ENCODE measurements around the gene ITGA11. TPM values are rescaled to one million over a fixed set of nuclear protein-coding genes. Genes with fewer than 3 reads are reported as not detected.

Gene ITGA11
- total and polyA plus RNA-seq, 2 of the 13 experiments (the other 11 are each of a cell fraction or from before 2014, with no cell fraction given): not detected

GRCh38 chr15:68371851-68372250 is 60.1 kb downstream of the ITGA11 start:
- Histone ChIP-seq H4K20me1 (ENCODE audit: insufficient read depth, low read length) (no peaks in the 10 kb centered on the region), H3K4me3 (replicated peaks in 1 of 3; ENCODE audit: insufficient read depth in 1 of 3, low read depth in 2 of 3, low read length in 3 of 3) (no peak overlapping the region), H3K9me3 (ENCODE audit: low read length) (no peaks in the 10 kb centered on the region), H3K36me3 (replicated peaks in 1 of 2; ENCODE audit: control insufficient read depth in 1 of 2, insufficient read depth in 2 of 2, low read length in 2 of 2) (no peaks in the 10 kb centered on the region), H3K27me3 (ENCODE audit: control insufficient read depth in 1 of 2, insufficient read depth in 2 of 2, low read length in 2 of 2) (peaks cover 1 to 8% of the 10 kb centered on the region in 2 experiments; a peak in 2 of 5 replicates), H3K79me2 (ENCODE audit: insufficient read depth, low read length) (no peaks in the 10 kb centered on the region), H3K27ac (ENCODE audit: extremely low read length, insufficient read depth, low read length) (no peak overlapping the region), H2AFZ (ENCODE audit: low read length) (no peak overlapping the region), H3K4me1 (ENCODE audit: insufficient read depth, low read length) (no peaks in the 10 kb centered on the region), H3K9ac (ENCODE audit: insufficient read depth, low read depth, low read length) (no peak overlapping the region), H3K4me2 (ENCODE audit: low read depth, low read length) (no peak overlapping the region)
- ChIA-PET POLR2A (no interaction called here), CTCF (ENCODE audit: low intra/inter-chr PET ratio, low total read pairs) (interaction anchor here (1.2 to 1.4 kb wide), 2 partner anchors 65 to 119 kb away, joined by 4 to 9 read pairs; no protein-coding TSS in a partner anchor)
- in situ Hi-C loops (cut with HindIII; ENCODE audit: extremely low pct_ligation_motif_present, low pct_unique_long_range_greater_than_20kb) (loop anchor here (5.0 kb wide), 1 partner anchor 65 kb away; no protein-coding TSS in a partner anchor), intact Hi-C loops (cut with micrococcal nuclease; ENCODE audit: unreplicated experiment) (no loop called here)
- no peak for FAIRE-seq
- TF ChIP-seq ZNF562 (CRISPR knock-in tag; IDR thresholded peaks at IDR 0.05; ENCODE audit: borderline replicate concordance) (no peak), NPAS2 (CRISPR knock-in tag; IDR thresholded peaks at IDR 0.05; ENCODE audit: borderline replicate concordance) (no peak), ZNF34 (CRISPR knock-in tag; IDR thresholded peaks at IDR 0.05; ENCODE audit: borderline replicate concordance) (no peak), DR1 (CRISPR knock-in tag; IDR thresholded peaks at IDR 0.05) (no peak), KAT7 (CRISPR knock-in tag; IDR thresholded peaks at IDR 0.05; ENCODE audit: borderline replicate concordance) (no peak), KLF9 (CRISPR knock-in tag; IDR thresholded peaks at IDR 0.05; ENCODE audit: low read depth) (no peak), ZBTB42 (CRISPR knock-in tag; IDR thresholded peaks at IDR 0.05) (no peak), ZFYVE20 (CRISPR knock-in tag; IDR thresholded peaks at IDR 0.05; ENCODE audit: borderline replicate concordance, low read depth) (no peak), DMAP1 (CRISPR knock-in tag; IDR thresholded peaks at IDR 0.05) (no peak), TGIF2 (CRISPR knock-in tag; IDR thresholded peaks at IDR 0.05) (no peak), STAT5B (CRISPR knock-in tag; IDR thresholded peaks at IDR 0.05) (no peak), SNAPC5 (CRISPR knock-in tag; IDR thresholded peaks at IDR 0.05; ENCODE audit: borderline replicate concordance) (no peak), ZMYM3 (CRISPR knock-in tag; IDR thresholded peaks at IDR 0.05) (no peak)
- DNase-seq (ENCODE audit: low spot score): no peak
- BruUV-seq (replicated peaks): no TSS peak
- WGBS (ENCODE audit: low lambda C conversion rate): 10% methylated on average over 2 of the region's 4 CpGs
- ATAC-seq: no peak
